ENCODE measurements around the gene ZNF784.

The ZNF784 gene

GRCh38 chr19:55605207-55605636, 19.1 kb downstream of the ZNF784 start:
- H3K4me3 ChIP-seq (ENCODE audit: low read depth, low read length), result peak overlapping the region; percentile 10

- no peak overlapping the region for H3K4me3 ChIP-seq (ENCODE audit: low read depth, low read length)
Observed at GRCh38 chr19:55603581-55604292, 20.6 kb downstream of the ZNF784 start.

- no peak overlapping the region for H3K4me3 ChIP-seq (ENCODE audit: low read depth, low read length)
Observed at GRCh38 chr19:55603115-55603514, 21.3 kb downstream of the ZNF784 start.

- no peak overlapping the region for H3K4me3 ChIP-seq (ENCODE audit: low read depth, low read length)
Observed at GRCh38 chr19:55602104-55603001, 22.0 kb downstream of the ZNF784 start.

GRCh38 chr19:55601084-55601483, 23.3 kb downstream of the ZNF784 start:
- peak overlapping the region; percentile 47 for H3K4me3 ChIP-seq (ENCODE audit: low read depth, low read length)

GRCh38 chr19:55600662-55601028, 23.7 kb downstream of the ZNF784 start:
- H3K4me3 ChIP-seq (ENCODE audit: low read depth, low read length), result peak overlapping the region; percentile 47

- H3K4me3 ChIP-seq (ENCODE audit: low read depth, low read length), result peak within 1 kb of the TSS; percentile 94
Observed at GRCh38 chr19:55599842-55600661, 24.3 kb downstream of the ZNF784 start, which contains the start of gene ZNF524. ZNF524 (plus strand) TSS chr19:55600288; CDS start chr19:55602113, 1,825 bp downstream.

GRCh38 chr19:55599468-55599841, 24.9 kb downstream of the ZNF784 start, which contains the start of gene FIZ1:
FIZ1 (minus strand) TSS chr19:55599517; CDS start chr19:55597865, 1,652 bp downstream.
- peak within 1 kb of the TSS; percentile 94 for H3K4me3 ChIP-seq (ENCODE audit: low read depth, low read length)

GRCh38 chr19:55598719-55599467, 25.5 kb downstream of the ZNF784 start:
- peak overlapping the region; percentile 94 for H3K4me3 ChIP-seq (ENCODE audit: low read depth, low read length)

- H3K4me3 ChIP-seq (ENCODE audit: low read depth, low read length), result no peak overlapping the region
Observed at GRCh38 chr19:55598034-55598433, 26.3 kb downstream of the ZNF784 start.

- no peak overlapping the region for H3K4me3 ChIP-seq (ENCODE audit: low read depth, low read length)
Observed at GRCh38 chr19:55597501-55597921, 26.9 kb downstream of the ZNF784 start.

GRCh38 chr19:55596304-55596703, 28.1 kb downstream of the ZNF784 start:
- H3K4me3 ChIP-seq (ENCODE audit: low read depth, low read length), result no peak overlapping the region

GRCh38 chr19:55594996-55595545, 29.3 kb downstream of the ZNF784 start:
- no peak overlapping the region for H3K4me3 ChIP-seq (ENCODE audit: low read depth, low read length)

GRCh38 chr19:55593096-55593772, 31.1 kb downstream of the ZNF784 start:
- H3K4me3 ChIP-seq (ENCODE audit: low read depth, low read length), result no peak overlapping the region

GRCh38 chr19:55592391-55593090, 31.8 kb downstream of the ZNF784 start:
- H3K4me3 ChIP-seq (ENCODE audit: low read depth, low read length), result no peak overlapping the region

GRCh38 chr19:55591555-55591954, 32.8 kb downstream of the ZNF784 start:
- H3K4me3 ChIP-seq (ENCODE audit: low read depth, low read length), result no peak overlapping the region

- H3K4me3 ChIP-seq (ENCODE audit: low read depth, low read length), result no peak overlapping the region
Observed at GRCh38 chr19:55590617-55591016, 33.7 kb downstream of the ZNF784 start.

- H3K4me3 ChIP-seq (ENCODE audit: low read depth, low read length), result no peak overlapping the region
Observed at GRCh38 chr19:55590109-55590508, 34.3 kb downstream of the ZNF784 start.

- H3K4me3 ChIP-seq (ENCODE audit: low read depth, low read length), result no peak overlapping the region
Observed at GRCh38 chr19:55588738-55589137, 35.6 kb downstream of the ZNF784 start.

Data from iPS-11a (cell line).